ENCODE measurements around the gene THPO. TPM values are rescaled to one million over a fixed set of nuclear protein-coding genes. Genes with fewer than 3 reads are reported as not detected.

Gene THPO
- polyA plus RNA-seq, 1 experiment = 0.36 TPM

- H3K4me3 ChIP-seq (ENCODE audit: low read depth, low read length) = no peak overlapping the region
- H3K36me3 ChIP-seq (ENCODE audit: control insufficient read depth, insufficient read depth, low read length) = no peaks in the 10 kb centered on the region
- no peak for TF ChIP-seq CTCF (IDR thresholded peaks at IDR 0.05; ENCODE audit: insufficient read depth, low read depth, low read length)
- no peak for DNase-seq (ENCODE audit: low read depth)
- H3K27me3 ChIP-seq (ENCODE audit: control insufficient read depth, insufficient read depth, low read length) = peaks cover 19% of the 10 kb centered on the region
- POLR2A ChIA-PET = interaction anchor here (1.0 kb wide), 1 partner anchor 20 kb away, joined by 6 read pairs; no protein-coding TSS in a partner anchor
- CTCF ChIA-PET = interaction anchor here (0.8 to 1.5 kb wide), 2 partner anchors 9 to 135 kb away, joined by 3 to 6 read pairs; no protein-coding TSS in a partner anchor
Observed at GRCh38 chr3:184378651-184379357, 797 bp upstream of the THPO start.

- Histone ChIP-seq H3K36me3 (ENCODE audit: control insufficient read depth, insufficient read depth, low read length) (no peaks in the 10 kb centered on the region), H3K27me3 (ENCODE audit: control insufficient read depth, insufficient read depth, low read length) (peaks cover 19% of the 10 kb centered on the region), H3K4me3 (ENCODE audit: low read depth, low read length) (no peak overlapping the region)
- DNase-seq (ENCODE audit: low read depth) = no peak
- no peak for TF ChIP-seq CTCF (IDR thresholded peaks at IDR 0.05; ENCODE audit: insufficient read depth, low read depth, low read length)
- ChIA-PET CTCF (interaction anchor here (0.9 to 1.5 kb wide), 4 partner anchors 12 to 396 kb away, joined by 3 to 6 read pairs (median 3); no protein-coding TSS in a partner anchor), POLR2A (no interaction called here)
Observed at GRCh38 chr3:184377374-184377773, 633 bp downstream of the THPO start.

GRCh38 chr3:184375747-184376461 lies 2.1 kb downstream of the THPO start:
- ChIA-PET CTCF (interaction anchor here (0.7 to 10.3 kb wide), 6 partner anchors 42 to 472 kb away, joined by 3 to 195 read pairs (median 3); no protein-coding TSS in a partner anchor), POLR2A (no interaction called here)
- TF ChIP-seq CTCF (IDR thresholded peaks at IDR 0.05; ENCODE audit: insufficient read depth, low read depth, low read length) = no peak
- Histone ChIP-seq H3K36me3 (ENCODE audit: control insufficient read depth, insufficient read depth, low read length) (no peaks in the 10 kb centered on the region), H3K27me3 (ENCODE audit: control insufficient read depth, insufficient read depth, low read length) (peaks cover 9% of the 10 kb centered on the region), H3K4me3 (ENCODE audit: low read depth, low read length) (no peak overlapping the region)
- no peak for DNase-seq (ENCODE audit: low read depth)

- ChIA-PET CTCF (interaction anchor here (1.0 to 10.3 kb wide), 10 partner anchors 10 to 169 kb away, joined by 3 to 195 read pairs (median 13); partner anchors contain the start of gene FAM131A), POLR2A (interaction anchor here (0.5 kb wide), 1 partner anchor 12 kb away, joined by 5 read pairs; no protein-coding TSS in a partner anchor)
- no peak overlapping the region for H3K4me3 ChIP-seq (ENCODE audit: low read depth, low read length)
- H3K36me3 ChIP-seq (ENCODE audit: control insufficient read depth, insufficient read depth, low read length) = no peaks in the 10 kb centered on the region
- peaks cover 2% of the 10 kb centered on the region for H3K27me3 ChIP-seq (ENCODE audit: control insufficient read depth, insufficient read depth, low read length)
- DNase-seq (ENCODE audit: low read depth) = no peak
- no peak for TF ChIP-seq CTCF (IDR thresholded peaks at IDR 0.05; ENCODE audit: insufficient read depth, low read depth, low read length)
Observed at GRCh38 chr3:184373422-184373821, 4.6 kb downstream of the THPO start.

GRCh38 chr3:184372911-184373310 lies 5.1 kb downstream of the THPO start:
- CTCF ChIA-PET = interaction anchor here (1.0 to 10.3 kb wide), 12 partner anchors 9 to 406 kb away, joined by 3 to 195 read pairs (median 11); partner anchors contain the start of gene FAM131A
- Histone ChIP-seq H3K27me3 (ENCODE audit: control insufficient read depth, insufficient read depth, low read length) (no peaks in the 10 kb centered on the region; the same call in 1 of the 2 replicates), H3K4me3 (ENCODE audit: low read depth, low read length) (no peak overlapping the region), H3K36me3 (ENCODE audit: control insufficient read depth, insufficient read depth, low read length) (peaks cover 2% of the 10 kb centered on the region; the same call in 1 of the 2 replicates)
- TF ChIP-seq CTCF (IDR thresholded peaks at IDR 0.05; ENCODE audit: insufficient read depth, low read depth, low read length) = no peak
- POLR2A ChIA-PET = no interaction called here
- DNase-seq (ENCODE audit: low read depth) = no peak
